ENCODE data around the gene MARK3. TPM values are rescaled to one million over a fixed set of nuclear protein-coding genes. Genes with fewer than 3 reads are reported as not detected.

MARK3 gene
- total RNA-seq, 4 donors from 2014 or later, result 47.3 to 68.2 (median 58.8) TPM

DNA sequence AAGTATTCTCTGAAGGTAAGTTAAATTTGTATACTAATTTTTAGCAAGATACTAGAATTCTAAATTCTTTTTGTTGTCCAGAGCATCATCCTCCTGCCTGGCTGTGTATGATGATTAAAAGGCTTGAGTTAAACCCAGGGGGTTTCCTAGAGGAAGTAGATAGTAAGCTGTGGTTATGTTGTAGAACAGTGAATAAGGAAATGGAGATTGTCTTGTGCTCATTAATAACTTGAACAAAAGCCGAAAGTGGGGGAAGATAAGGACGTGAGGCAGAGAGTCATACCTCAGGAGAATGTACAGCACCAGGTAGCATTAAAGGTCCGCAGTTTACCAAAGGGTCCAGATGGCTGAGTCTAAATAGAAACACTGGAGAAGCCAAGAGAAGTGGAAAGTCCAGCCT is 95.4 kb downstream of the MARK3 start:
- WGBS, 2 donors, result 80 to 82% methylated on average over 3 of the region's 3 CpGs
- H3K4me3 ChIP-seq (ENCODE audit: low read depth, poor library complexity, severe bottlenecking), result no peak overlapping the region
- TF ChIP-seq, protein P1, sequence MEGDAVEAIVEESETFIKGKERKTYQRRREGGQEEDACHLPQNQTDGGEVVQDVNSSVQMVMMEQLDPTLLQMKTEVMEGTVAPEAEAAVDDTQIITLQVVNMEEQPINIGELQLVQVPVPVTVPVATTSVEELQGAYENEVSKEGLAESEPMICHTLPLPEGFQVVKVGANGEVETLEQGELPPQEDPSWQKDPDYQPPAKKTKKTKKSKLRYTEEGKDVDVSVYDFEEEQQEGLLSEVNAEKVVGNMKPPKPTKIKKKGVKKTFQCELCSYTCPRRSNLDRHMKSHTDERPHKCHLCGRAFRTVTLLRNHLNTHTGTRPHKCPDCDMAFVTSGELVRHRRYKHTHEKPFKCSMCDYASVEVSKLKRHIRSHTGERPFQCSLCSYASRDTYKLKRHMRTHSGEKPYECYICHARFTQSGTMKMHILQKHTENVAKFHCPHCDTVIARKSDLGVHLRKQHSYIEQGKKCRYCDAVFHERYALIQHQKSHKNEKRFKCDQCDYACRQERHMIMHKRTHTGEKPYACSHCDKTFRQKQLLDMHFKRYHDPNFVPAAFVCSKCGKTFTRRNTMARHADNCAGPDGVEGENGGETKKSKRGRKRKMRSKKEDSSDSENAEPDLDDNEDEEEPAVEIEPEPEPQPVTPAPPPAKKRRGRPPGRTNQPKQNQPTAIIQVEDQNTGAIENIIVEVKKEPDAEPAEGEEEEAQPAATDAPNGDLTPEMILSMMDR (IDR thresholded peaks at IDR 0.05), result no peak
- no peak for TF ChIP-seq POLR2A (IDR thresholded peaks at IDR 0.05)
- no peak for DNase-seq (ENCODE audit: low spot score in 2 of 2)
- intact Hi-C loops (cut with DNase I; ENCODE audit: low total_unique reads), result no loop called here

DNA sequence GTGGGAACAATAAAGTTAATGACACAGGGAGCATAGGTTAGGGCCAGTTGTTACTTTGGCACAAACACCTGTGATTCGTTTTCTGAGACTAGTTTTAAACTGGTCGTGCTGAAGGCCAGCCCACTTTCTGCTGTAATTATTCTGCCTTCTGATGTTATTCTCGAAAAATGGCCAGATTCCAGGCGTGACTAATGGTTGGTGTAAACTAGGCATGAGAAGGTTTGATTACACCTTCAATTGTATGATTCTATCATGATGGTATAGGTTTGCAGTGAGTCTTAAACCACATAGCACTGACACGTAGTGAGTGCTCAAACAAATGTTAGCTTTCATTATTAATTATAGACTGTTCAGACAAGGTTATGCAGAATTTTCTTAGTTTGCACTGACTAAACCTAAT is 98.4 kb downstream of the MARK3 start:
- no peak for DNase-seq (ENCODE audit: low spot score in 2 of 2)
- intact Hi-C loops (cut with DNase I; ENCODE audit: low total_unique reads), result no loop called here
- WGBS, 2 donors, result 39 to 43% methylated on average over 5 of the region's 5 CpGs
- TF ChIP-seq, protein P1 (IDR thresholded peaks at IDR 0.05), result no peak
- TF ChIP-seq POLR2A (IDR thresholded peaks at IDR 0.05), result no peak
- no peak overlapping the region for H3K4me3 ChIP-seq (ENCODE audit: low read depth, poor library complexity, severe bottlenecking)

DNA sequence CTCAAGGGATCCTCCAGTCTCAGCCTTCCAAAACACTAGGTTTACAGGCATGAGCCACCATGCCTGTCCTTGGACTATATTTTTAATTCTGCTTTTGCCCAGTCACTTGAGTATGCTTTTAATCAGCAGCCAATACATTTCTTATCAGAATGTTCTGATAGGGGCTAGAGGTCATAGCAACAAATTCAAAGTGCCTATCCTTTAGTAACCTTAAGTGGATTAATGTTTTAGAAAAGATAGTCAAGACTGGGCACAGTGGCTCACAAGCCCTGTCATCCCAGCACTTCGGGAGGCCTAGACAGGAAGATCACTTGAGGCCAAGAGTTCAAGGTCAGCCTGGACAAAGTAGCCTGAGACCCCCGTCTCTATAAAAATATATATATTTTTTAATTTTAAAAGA is 100.3 kb downstream of the MARK3 start:
- intact Hi-C loops (cut with DNase I; ENCODE audit: low total_unique reads), result no loop called here
- DNase-seq (ENCODE audit: low spot score in 2 of 2), result no peak
- H3K4me3 ChIP-seq (ENCODE audit: low read depth, poor library complexity, severe bottlenecking), result no peak overlapping the region
- TF ChIP-seq, protein P1 (IDR thresholded peaks at IDR 0.05), result no peak
- TF ChIP-seq POLR2A (IDR thresholded peaks at IDR 0.05), result no peak
- WGBS, 2 donors, result 89 to 98% methylated on average over 2 of the region's 2 CpGs

DNA sequence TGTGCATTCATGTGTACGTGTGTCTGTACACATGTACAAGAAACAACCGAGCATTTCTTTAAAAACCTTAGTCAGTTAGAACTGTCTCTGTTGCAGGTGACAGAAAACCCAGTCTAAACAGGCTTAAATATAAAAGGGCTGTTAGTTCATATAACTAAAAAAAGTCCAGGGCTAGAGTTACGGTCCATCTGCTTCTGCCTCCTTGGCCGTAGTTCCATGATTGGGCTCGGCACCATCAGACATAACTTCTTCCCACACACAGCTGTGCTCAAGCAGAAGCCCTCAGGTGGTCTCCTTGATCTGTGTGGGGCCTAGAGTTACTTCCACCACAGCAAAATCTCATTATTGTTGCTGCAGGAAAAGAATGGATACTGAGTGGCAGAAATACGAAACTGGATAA is 102.9 kb downstream of the MARK3 start:
- no peak overlapping the region for H3K4me3 ChIP-seq (ENCODE audit: low read depth, poor library complexity, severe bottlenecking)
- TF ChIP-seq, protein P1 (IDR thresholded peaks at IDR 0.05), result no peak
- no peak for TF ChIP-seq POLR2A (IDR thresholded peaks at IDR 0.05)
- intact Hi-C loops (cut with DNase I; ENCODE audit: low total_unique reads), result no loop called here
- WGBS, 2 donors, result 90 to 91% methylated on average over 6 of the region's 6 CpGs
- DNase-seq (ENCODE audit: low spot score in 2 of 2), result no peak

DNA sequence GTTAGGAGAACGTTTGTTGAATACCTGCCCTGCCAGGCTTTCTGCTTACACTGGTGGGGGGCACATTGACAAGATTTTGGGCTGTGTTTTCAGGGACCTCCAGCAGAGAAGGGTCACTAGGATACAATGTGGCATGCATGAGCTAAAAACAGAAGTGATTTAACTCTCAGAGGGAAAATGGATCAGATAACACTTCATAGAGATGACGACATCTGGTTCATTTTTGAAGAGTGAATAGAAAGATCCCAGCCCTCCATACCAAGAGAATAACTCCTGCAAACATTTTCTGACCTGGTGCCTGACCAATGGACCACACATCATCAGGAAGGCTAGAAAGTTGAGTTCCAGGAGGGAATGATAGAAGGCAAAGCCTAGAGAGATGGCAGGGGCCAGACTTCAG is 103.7 kb downstream of the MARK3 start:
- H3K4me3 ChIP-seq (ENCODE audit: low read depth, poor library complexity, severe bottlenecking), result no peak overlapping the region
- intact Hi-C loops (cut with DNase I; ENCODE audit: low total_unique reads), result no loop called here
- WGBS, 2 donors, result 84 to 93% methylated on average over 2 of the region's 2 CpGs
- peak in 1 of 2 donors; percentile 14 for DNase-seq (ENCODE audit: low spot score in 2 of 2)
- TF ChIP-seq POLR2A (IDR thresholded peaks at IDR 0.05), result no peak
- TF ChIP-seq, protein P1 (IDR thresholded peaks at IDR 0.05), result no peak

DNA sequence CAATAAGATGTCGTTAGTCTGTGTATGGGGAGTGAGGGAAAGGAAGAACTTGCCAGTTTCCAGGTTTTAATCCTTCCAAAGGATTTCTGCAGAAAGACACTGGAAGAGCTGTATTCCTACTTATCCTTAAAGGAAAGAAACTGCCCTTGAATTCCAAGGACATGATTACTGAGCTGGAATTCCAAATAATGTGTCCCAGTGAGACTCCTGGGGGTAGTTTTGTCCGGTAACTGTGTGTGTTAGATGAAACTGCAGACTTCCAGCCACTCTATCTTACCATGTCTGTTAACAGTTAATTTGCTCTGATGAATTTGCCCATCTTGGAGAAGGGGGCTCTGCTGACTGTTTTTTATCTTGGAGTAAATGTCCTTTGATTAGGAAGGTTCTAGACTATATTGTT is 104.4 kb downstream of the MARK3 start:
- 91 to 96% methylated on average over 2 of the region's 2 CpGs for WGBS, 2 donors
- DNase-seq (ENCODE audit: low spot score in 2 of 2), result peak in 1 of 2 donors; percentile 5
- TF ChIP-seq POLR2A (IDR thresholded peaks at IDR 0.05), result no peak
- TF ChIP-seq, protein P1 (IDR thresholded peaks at IDR 0.05), result no peak
- H3K4me3 ChIP-seq (ENCODE audit: low read depth, poor library complexity, severe bottlenecking), result no peak overlapping the region
- intact Hi-C loops (cut with DNase I; ENCODE audit: low total_unique reads), result no loop called here

Data from lower leg skin (tissue), 4 donors.